ENCODE data around the gene RNF19B. TPM values are rescaled to one million over a fixed set of nuclear protein-coding genes. Genes with fewer than 3 reads are reported as not detected.

The RNF19B gene
- total RNA-seq, 1 donor from 2014 or later = 20.1 TPM

GRCh38 chr1:32919811-32920733 is 44.5 kb downstream of the RNF19B start:
- Mint-ChIP-seq H3K4me1 (ENCODE audit: unreplicated experiment) (peaks cover 15% of the 10 kb centered on the region), H3K9me3 (no peaks in the 10 kb centered on the region), H3K4me3 (no peak overlapping the region), H3K27me3 (peaks cover 10% of the 10 kb centered on the region), H3K36me3 (no peaks in the 10 kb centered on the region), H3K27ac (no peak overlapping the region)
- no peak for DNase-seq (ENCODE audit: extremely low spot score, unreplicated experiment)
- no peak for TF ChIP-seq CTCF (conservative IDR thresholded peaks at IDR 0.05)

- H3K27me3 Mint-ChIP-seq = no peaks in the 10 kb centered on the region
- H3K27ac Mint-ChIP-seq = no peak overlapping the region
- TF ChIP-seq CTCF (conservative IDR thresholded peaks at IDR 0.05) = no peak
- DNase-seq (ENCODE audit: extremely low spot score, unreplicated experiment) = no peak
- H3K4me3 Mint-ChIP-seq = no peak overlapping the region
- peaks cover 10% of the 10 kb centered on the region for H3K4me1 Mint-ChIP-seq (ENCODE audit: unreplicated experiment)
- no peaks in the 10 kb centered on the region for H3K9me3 Mint-ChIP-seq
- no peaks in the 10 kb centered on the region for H3K36me3 Mint-ChIP-seq
These were observed 46.4 kb downstream of the RNF19B start for GRCh38 chr1:32918179-32918578.

DNA sequence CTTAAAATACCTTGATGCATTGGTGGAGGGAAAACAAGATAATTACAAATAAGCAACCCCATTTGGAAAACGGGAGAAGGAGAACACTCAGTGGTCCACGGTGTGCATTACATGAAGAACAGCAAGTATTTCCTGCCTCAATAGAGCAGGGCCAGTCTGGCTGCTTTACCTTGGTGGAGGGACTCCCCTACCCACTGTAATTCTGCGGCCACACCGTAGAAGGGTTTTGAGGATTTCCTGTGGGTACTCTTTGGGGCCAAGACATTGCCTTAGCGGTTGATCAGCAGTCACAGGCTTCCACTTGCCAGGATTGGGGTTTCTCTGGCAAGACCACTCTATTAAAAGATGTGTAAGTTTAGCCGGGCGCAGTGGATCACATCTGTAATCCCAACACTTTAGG is 47.1 kb downstream of the RNF19B start:
- DNase-seq (ENCODE audit: extremely low spot score, unreplicated experiment) = no peak
- Mint-ChIP-seq H3K36me3 (no peaks in the 10 kb centered on the region), H3K4me1 (ENCODE audit: unreplicated experiment) (peaks cover 10% of the 10 kb centered on the region), H3K27me3 (no peaks in the 10 kb centered on the region), H3K4me3 (no peak overlapping the region), H3K27ac (no peak overlapping the region), H3K9me3 (no peaks in the 10 kb centered on the region)
- no peak for TF ChIP-seq CTCF (conservative IDR thresholded peaks at IDR 0.05)

- no peak overlapping the region for H3K27ac Mint-ChIP-seq
- no peak for DNase-seq (ENCODE audit: extremely low spot score, unreplicated experiment)
- TF ChIP-seq CTCF (conservative IDR thresholded peaks at IDR 0.05) = no peak
- no peaks in the 10 kb centered on the region for H3K36me3 Mint-ChIP-seq
- H3K4me3 Mint-ChIP-seq = no peak overlapping the region
- no peaks in the 10 kb centered on the region for H3K27me3 Mint-ChIP-seq
- H3K4me1 Mint-ChIP-seq (ENCODE audit: unreplicated experiment) = peaks cover 10% of the 10 kb centered on the region
- H3K9me3 Mint-ChIP-seq = no peaks in the 10 kb centered on the region
These were observed 48.6 kb downstream of the RNF19B start for GRCh38 chr1:32915766-32916706.

- no peak for TF ChIP-seq CTCF (conservative IDR thresholded peaks at IDR 0.05)
- Mint-ChIP-seq H3K27ac (no peak overlapping the region), H3K36me3 (no peaks in the 10 kb centered on the region), H3K4me3 (no peak overlapping the region), H3K9me3 (no peaks in the 10 kb centered on the region), H3K27me3 (no peaks in the 10 kb centered on the region), H3K4me1 (ENCODE audit: unreplicated experiment) (no peaks in the 10 kb centered on the region)
- no peak for DNase-seq (ENCODE audit: extremely low spot score, unreplicated experiment)
These were observed 54.3 kb downstream of the RNF19B start for GRCh38 chr1:32910319-32910718.
